Spleen (tissue), 7 donors: ENCODE results near the gene UTS2B.

Source experiments
- POLR2A ChIP-seq, 3 donors: fragments of 450-650 bp; IDR thresholded peaks; one replicate each; pipeline ENCODE4 v1.5.1; 2017; ENCODE audit warnings: antibody characterized with exemption in 3 of 3, mild to moderate bottlenecking in 1 of 3
- TF ChIP-seq, protein P1 (sequence below), 11 experiments: fragments of 200-600 bp in 7 of 11; fragments of 450-650 bp in 4 of 11; sonication (generic) in 4 of 11; IDR thresholded peaks in 8 of 11; conservative IDR thresholded peaks in 3 of 11; 1 replicate in 7 of 11; 2 replicates in 4 of 11; pipeline versions ENCODE4 v1.4.0 to v1.8.0; 2016 to 2021; ENCODE audit warnings: antibody characterized with exemption in 11 of 11, inconsistent platforms in 4 of 11, mild to moderate bottlenecking in 1 of 11
- donor health status: DM: no; HTN: no; CAD: no; lungs with moderate emphysema.
- donor health status: DM: no; HTN: no; CAD: no.
- donor health status: DM: no; HTN: no; CAD: no.

DNA sequence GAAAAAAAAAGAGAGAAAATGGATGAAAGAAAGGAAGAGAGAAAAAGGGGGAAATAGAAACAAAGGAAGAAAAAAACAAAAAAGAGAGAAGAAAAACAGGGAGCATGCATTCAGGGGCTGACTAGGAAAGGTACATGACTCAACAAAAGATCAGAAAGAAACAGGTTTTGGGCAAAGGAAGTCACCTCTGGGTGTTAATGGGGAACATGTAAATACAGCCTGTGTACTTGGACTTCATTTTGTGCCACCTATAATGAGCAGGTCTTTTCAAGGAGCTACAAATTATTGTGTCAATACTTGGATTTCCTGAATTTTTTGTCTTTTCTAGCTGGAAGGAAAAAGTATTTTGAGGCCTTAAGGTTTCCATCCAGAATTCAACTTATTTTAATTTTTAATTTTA lies 54.6 kb downstream of the UTS2B start:
- TF ChIP-seq, protein P1, sequence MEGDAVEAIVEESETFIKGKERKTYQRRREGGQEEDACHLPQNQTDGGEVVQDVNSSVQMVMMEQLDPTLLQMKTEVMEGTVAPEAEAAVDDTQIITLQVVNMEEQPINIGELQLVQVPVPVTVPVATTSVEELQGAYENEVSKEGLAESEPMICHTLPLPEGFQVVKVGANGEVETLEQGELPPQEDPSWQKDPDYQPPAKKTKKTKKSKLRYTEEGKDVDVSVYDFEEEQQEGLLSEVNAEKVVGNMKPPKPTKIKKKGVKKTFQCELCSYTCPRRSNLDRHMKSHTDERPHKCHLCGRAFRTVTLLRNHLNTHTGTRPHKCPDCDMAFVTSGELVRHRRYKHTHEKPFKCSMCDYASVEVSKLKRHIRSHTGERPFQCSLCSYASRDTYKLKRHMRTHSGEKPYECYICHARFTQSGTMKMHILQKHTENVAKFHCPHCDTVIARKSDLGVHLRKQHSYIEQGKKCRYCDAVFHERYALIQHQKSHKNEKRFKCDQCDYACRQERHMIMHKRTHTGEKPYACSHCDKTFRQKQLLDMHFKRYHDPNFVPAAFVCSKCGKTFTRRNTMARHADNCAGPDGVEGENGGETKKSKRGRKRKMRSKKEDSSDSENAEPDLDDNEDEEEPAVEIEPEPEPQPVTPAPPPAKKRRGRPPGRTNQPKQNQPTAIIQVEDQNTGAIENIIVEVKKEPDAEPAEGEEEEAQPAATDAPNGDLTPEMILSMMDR (IDR thresholded peaks at IDR 0.05 in 8 of 11, conservative IDR thresholded peaks at IDR 0.05 in 3 of 11): no peak
- TF ChIP-seq POLR2A (IDR thresholded peaks at IDR 0.05): no peak
